H1 (cell line): ENCODE measurements around the gene PRR30. TPM values are rescaled to one million over a fixed set of nuclear protein-coding genes. Genes with fewer than 3 reads are reported as not detected.

Experiments
- CTCF ChIA-PET: fragments of 300-600 bp; sonication (Branson Sonifier 250); formaldehyde crosslinking; loops from one replicate; lab custom pipeline; 2021; ENCODE audit not compliant: partially characterized antibody; lab: Charles Lee
- POLR2A ChIA-PET: fragments of 300-600 bp; sonication (Branson Sonifier 250); formaldehyde crosslinking; loops from one replicate; lab custom pipeline; 2021; ENCODE audit warnings: inconsistent platforms; ENCODE audit not compliant: partially characterized antibody; lab: Charles Lee
- DNase-seq, 2 experiments: peaks; one replicate each; pipeline versions ENCODE4 v3.0.0 to v3.0.0-alpha.2; 2010 to 2022; ENCODE audit warnings: low spot score in 2 of 2, low read depth in 1 of 2, mixed read lengths in 1 of 2
- FAIRE-seq: peaks from 2 replicates; lab custom pipeline; 2011; peaks lifted over from hg19 to GRCh38; lab: Jason Lieb, UNC
- H2AFZ ChIP-seq: 2 replicates; pipeline ENCODE4 v1.8.1; 2012; ENCODE audit warnings: low read length, inconsistent platforms
- H2AK5ac ChIP-seq: 2 replicates; pipeline ENCODE4 v1.6.1; 2013; ENCODE audit warnings: low read depth, low read length
- H2BK120ac ChIP-seq: replicated peaks from 2 replicates; pipeline ENCODE3; 2013; ENCODE audit warnings: low read depth, low read length, inconsistent platforms
- H2BK12ac ChIP-seq: 2 replicates; pipeline ENCODE4 v1.6.1; 2013; ENCODE audit warnings: low read depth, low read length
- H2BK15ac ChIP-seq: 2 replicates; pipeline ENCODE4 v1.6.1; 2013; ENCODE audit warnings: low read length
- H2BK20ac ChIP-seq: 2 replicates; pipeline ENCODE4 v1.6.1; 2013; ENCODE audit warnings: low read length
- H2BK5ac ChIP-seq: 2 replicates; pipeline ENCODE4 v1.6.1; 2013; ENCODE audit warnings: low read depth, low read length
- H3K14ac ChIP-seq: 2 replicates; pipeline ENCODE4 v1.6.1; 2013; ENCODE audit warnings: inconsistent platforms; ENCODE audit not compliant: insufficient read length
- H3K18ac ChIP-seq: 2 replicates; pipeline ENCODE4 v1.6.1; 2013; ENCODE audit warnings: low read length; ENCODE audit errors: extremely low read depth
- H3K23ac ChIP-seq: 2 replicates; pipeline ENCODE4 v1.6.1; 2013; ENCODE audit warnings: inconsistent platforms; ENCODE audit not compliant: insufficient read length
- H3K23me2 ChIP-seq: 2 replicates; pipeline ENCODE4 v1.6.1; 2013; ENCODE audit warnings: low read depth, low read length
- H3K27ac ChIP-seq: 2 replicates; pipeline ENCODE4 v1.6.1; 2011; ENCODE audit warnings: low read depth, low read length, inconsistent platforms
- H3K27me3 ChIP-seq, 4 experiments: replicated peaks in 1 of 4; 1 replicate in 1 of 4; 2 replicates in 3 of 4; pipeline versions ENCODE4 v1.6.1 to v1.8.1; 2011 to 2013; ENCODE audit warnings: low read length in 3 of 4, mild to moderate bottlenecking in 3 of 4, inconsistent platforms in 2 of 4, mixed read lengths in 2 of 4, moderate library complexity in 1 of 4; ENCODE audit not compliant: control insufficient read depth in 3 of 4, insufficient read depth in 3 of 4; ENCODE audit errors: extremely low read depth in 1 of 4
- H3K36me3 ChIP-seq, 4 experiments: 2 replicates each; pipeline versions ENCODE4 v1.6.1 to v1.8.1; 2011 to 2013; ENCODE audit warnings: mild to moderate bottlenecking in 4 of 4, low read length in 3 of 4, moderate library complexity in 2 of 4, control low read depth in 1 of 4, inconsistent platforms in 1 of 4; ENCODE audit not compliant: insufficient read depth in 4 of 4, control insufficient read depth in 2 of 4
- H3K4ac ChIP-seq: replicated peaks from 2 replicates; pipeline ENCODE3; 2013; ENCODE audit warnings: low read length, low read depth, mixed read lengths, inconsistent platforms; ENCODE audit not compliant: insufficient read length
- H3K4me1 ChIP-seq, 4 experiments: replicated peaks in 1 of 4; 1 replicate in 1 of 4; 2 replicates in 3 of 4; pipeline versions ENCODE4 v1.6.1 to v1.8.1; 2011 to 2013; ENCODE audit warnings: low read length in 3 of 4, inconsistent platforms in 2 of 4, mixed read lengths in 1 of 4; ENCODE audit not compliant: insufficient read depth in 4 of 4, control insufficient read depth in 3 of 4
- H3K4me2 ChIP-seq, 2 experiments: 2 replicates each; pipeline versions ENCODE4 v1.6.1 to v1.8.1; 2011 to 2013; ENCODE audit warnings: low read depth in 2 of 2, low read length in 2 of 2, control low read depth in 1 of 2, inconsistent platforms in 1 of 2, mild to moderate bottlenecking in 1 of 2; ENCODE audit not compliant: insufficient read depth in 1 of 2
- H3K4me3 ChIP-seq, 4 experiments: fragments of 200-600, 300-600 bp in 1 of 4; sonication (generic), shearing (Covaris generic), sonication (Bioruptor Twin) in 1 of 4; 2 replicates each; pipeline versions ENCODE4 v1.5.1 to v1.8.1; 2011 to 2016; ENCODE audit warnings: low read length in 4 of 4, low read depth in 3 of 4, control low read depth in 2 of 4, inconsistent platforms in 2 of 4, mild to moderate bottlenecking in 2 of 4, mixed read lengths in 1 of 4, moderate library complexity in 1 of 4; ENCODE audit not compliant: insufficient read depth in 2 of 4; ENCODE audit errors: extremely low read depth in 1 of 4
- H3K56ac ChIP-seq: replicated peaks from 2 replicates; pipeline ENCODE3; 2013; ENCODE audit warnings: low read depth, mild to moderate bottlenecking, mixed read lengths, low read length, inconsistent platforms; ENCODE audit not compliant: insufficient read length
- H3K79me1 ChIP-seq: 2 replicates; pipeline ENCODE4 v1.6.1; 2013; ENCODE audit warnings: low read depth, low read length, control low read depth
- H3K79me2 ChIP-seq, 2 experiments: 2 replicates each; pipeline versions ENCODE4 v1.6.1 to v1.8.1; 2012 to 2013; ENCODE audit warnings: low read length in 2 of 2, mild to moderate bottlenecking in 2 of 2, inconsistent platforms in 1 of 2; ENCODE audit not compliant: insufficient read depth in 2 of 2, control insufficient read depth in 1 of 2
- H3K9ac ChIP-seq, 4 experiments: replicated peaks in 1 of 4; 1 replicate in 1 of 4; 2 replicates in 3 of 4; pipeline versions ENCODE4 v1.6.1 to v1.8.1; 2011 to 2013; ENCODE audit warnings: low read depth in 3 of 4, low read length in 3 of 4, control low read depth in 2 of 4, mild to moderate bottlenecking in 2 of 4, moderate library complexity in 2 of 4, inconsistent platforms in 1 of 4; ENCODE audit errors: extremely low read depth in 1 of 4
- H3K9me3 ChIP-seq, 2 experiments: 2 replicates each; pipeline versions ENCODE4 v1.6.1 to v1.8.1; 2012 to 2013; ENCODE audit warnings: mild to moderate bottlenecking in 2 of 2, moderate library complexity in 2 of 2, control low read depth in 1 of 2, inconsistent platforms in 1 of 2, low read depth in 1 of 2, low read length in 1 of 2, mixed read lengths in 1 of 2; ENCODE audit not compliant: insufficient read depth in 2 of 2
- H4K20me1 ChIP-seq, 2 experiments: replicated peaks in 1 of 2; 2 replicates each; pipeline versions ENCODE3 to v1.8.1; 2011 to 2013; ENCODE audit warnings: inconsistent platforms in 2 of 2, low read length in 2 of 2, mild to moderate bottlenecking in 1 of 2; ENCODE audit not compliant: insufficient read depth in 2 of 2, control insufficient read depth in 1 of 2
- H4K5ac ChIP-seq: 2 replicates; pipeline ENCODE4 v1.6.1; 2013; ENCODE audit warnings: low read length, low read depth, mixed read lengths, inconsistent platforms; ENCODE audit not compliant: insufficient read length
- H4K8ac ChIP-seq: 2 replicates; pipeline ENCODE4 v1.8.0; 2013; ENCODE audit warnings: mild to moderate bottlenecking, moderate library complexity, low read length, inconsistent platforms; ENCODE audit not compliant: insufficient read depth; ENCODE audit errors: extremely low read depth
- H4K91ac ChIP-seq: replicated peaks from 2 replicates; pipeline ENCODE3; 2013; ENCODE audit warnings: low read length, mixed read lengths, inconsistent platforms; ENCODE audit not compliant: insufficient read length
- BACH1 ChIP-seq: IDR thresholded peaks from 2 replicates; pipeline ENCODE4 v1.6.1; 2012; ENCODE audit warnings: low read length, improper control_type of control experiment
- CBX8 ChIP-seq: fragments of 300-800, 300-1000 bp; sonication (generic); IDR thresholded peaks from 2 replicates; pipeline ENCODE4 v1.7.1; 2016; ENCODE audit warnings: low read depth, low read length, borderline replicate concordance
- EZH2 ChIP-seq: fragments of 200-600 bp; sonication (generic); IDR thresholded peaks from 2 replicates; pipeline ENCODE4 v1.7.1; 2012; ENCODE audit warnings: low read depth, mild to moderate bottlenecking, moderate library complexity, low read length, inconsistent platforms; ENCODE audit not compliant: severe bottlenecking
- FOSL1 ChIP-seq: IDR thresholded peaks from 2 replicates; pipeline ENCODE4 v1.6.1; 2011; ENCODE audit warnings: mild to moderate bottlenecking, low read depth, low read length, moderate library complexity; ENCODE audit not compliant: insufficient read depth
- GTF2F1 ChIP-seq: IDR thresholded peaks from 2 replicates; pipeline ENCODE4 v1.6.1; 2012; ENCODE audit warnings: low read depth, low read length, improper control_type of control experiment, borderline replicate concordance
- HDAC6 ChIP-seq: IDR thresholded peaks from one replicate; pipeline ENCODE4 v1.7.1; 2012; ENCODE audit warnings: low read depth, mild to moderate bottlenecking, inconsistent platforms, low read length, moderate library complexity
- POU5F1 ChIP-seq: IDR thresholded peaks from 2 replicates; pipeline ENCODE4 v1.6.1; 2011; ENCODE audit warnings: low read depth, mild to moderate bottlenecking, low read length, moderate library complexity
- RBBP5 ChIP-seq: IDR thresholded peaks from 2 replicates; pipeline ENCODE4 v1.7.1; 2012; ENCODE audit warnings: low read depth, mild to moderate bottlenecking, inconsistent platforms, low read length, moderate library complexity, borderline replicate concordance
- RFX5 ChIP-seq: IDR thresholded peaks from 2 replicates; pipeline ENCODE4 v1.6.1; 2011; ENCODE audit warnings: low read depth, low read length, improper control_type of control experiment, borderline replicate concordance
- SIRT6 ChIP-seq: IDR thresholded peaks from one replicate; pipeline ENCODE4 v1.7.1; 2012; ENCODE audit warnings: low read length, inconsistent platforms
- TAF7 ChIP-seq: optimal IDR thresholded peaks from 2 replicates; pipeline ENCODE3; 2011; ENCODE audit warnings: low read depth, mild to moderate bottlenecking, inconsistent platforms, low read length, moderate library complexity, borderline replicate concordance
- TCF12 ChIP-seq: IDR thresholded peaks from 2 replicates; pipeline ENCODE4 v1.6.1; 2011; ENCODE audit warnings: low read depth, mild to moderate bottlenecking, low read length
- ZNF274 ChIP-seq: IDR thresholded peaks from 2 replicates; pipeline ENCODE4 v1.7.0; 2012; ENCODE audit warnings: low read length, borderline replicate concordance; ENCODE audit errors: extremely low read depth
- WGBS, 2 experiments: shearing (Covaris generic) in 1 of 2; methylation state at CpG; one replicate each; pipeline versions ENCODE4 v1.1.6 to v1.1.7; 2013 to 2015; ENCODE audit warnings: low lambda C conversion rate in 2 of 2, mixed read lengths in 2 of 2, inconsistent platforms in 1 of 2, low coverage in 1 of 2, missing lambda C conversion rate in 1 of 2; ENCODE audit not compliant: insufficient replicate concordance in 2 of 2, insufficient coverage in 1 of 2, insufficient read length in 1 of 2; ENCODE audit errors: extremely low coverage in 1 of 2, missing lambda C conversion rate in 1 of 2; 5-methylcytosine and 5-hydroxymethylcytosine counted together
- polyA plus RNA-seq, 7 experiments: library from polyadenylated mRNA; depleted of rRNA in 3 of 7; stranded (reverse) in 5 of 7; unstranded in 2 of 7; fragments of >200 nt in 5 of 7; fragments of 200-250 nt in 2 of 7; gene quantifications; 1 replicate in 5 of 7; 2 replicates in 1 of 7; 4 replicates in 1 of 7; pipeline versions ENCODE4 v1.2.1 to v1.2.3, GENCODE V29; 2011 to 2013; ENCODE audit warnings: missing spikeins in 2 of 7, mixed read lengths in 2 of 7
- total RNA-seq: library from RNA; stranded (reverse); fragmentation: NEBNext Ultra II Directional; extraction: Animal tissue kit (Norgen Biotek cat#: 25700); gene quantifications from 2 replicates; pipeline ENCODE4 v1.2.1, GENCODE V29; 2021
- TF ChIP-seq, protein P1 (sequence below): IDR thresholded peaks from 2 replicates; pipeline ENCODE4 v1.6.1; 2012; ENCODE audit warnings: inconsistent platforms

PRR30 gene
- total and polyA plus RNA-seq, 2 of the 8 experiments (the other 6 are each of a cell fraction or from before 2014, with no cell fraction given) = not detected

DNA sequence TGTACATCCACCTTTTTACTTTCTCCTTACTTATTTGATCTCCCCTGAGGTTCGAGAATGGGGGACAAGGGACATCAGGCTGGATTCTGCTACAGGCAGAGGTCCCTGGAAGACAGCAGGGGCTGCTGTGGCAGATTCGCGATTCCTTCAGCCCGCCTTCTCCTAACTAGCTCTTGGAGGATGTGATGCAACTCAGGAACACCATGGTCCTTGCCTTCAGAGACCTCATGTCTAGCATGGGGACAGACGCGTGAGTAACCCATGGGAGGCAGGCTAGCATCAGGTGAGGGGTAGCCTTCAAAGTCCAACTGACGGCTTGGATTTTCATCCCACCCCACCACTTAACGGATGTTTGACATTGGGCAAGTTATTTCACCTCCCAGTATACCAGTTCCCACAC lies 8.7 kb upstream of the PRR30 start:
- DNase-seq (no peak), FAIRE-seq (no peak)
- no peak overlapping the region for H3K56ac ChIP-seq
- no peaks in the 10 kb centered on the region for H3K79me1 ChIP-seq
- no peaks in the 10 kb centered on the region for H3K79me2 ChIP-seq
- H3K9ac ChIP-seq = no peak overlapping the region
- no peaks in the 10 kb centered on the region for H4K20me1 ChIP-seq
- no peaks in the 10 kb centered on the region for H3K23me2 ChIP-seq
- no peak overlapping the region for H2BK15ac ChIP-seq
- ChIA-PET POLR2A (interaction anchor here (0.5 to 1.7 kb wide), 3 partner anchors 11 to 69 kb away, joined by 3 to 5 read pairs (median 4); partner anchors contain the start of gene PREB), CTCF (interaction anchor here (0.6 to 5.6 kb wide), 3 partner anchors 11 to 173 kb away, joined by 3 to 27 read pairs (median 3); no protein-coding TSS in a partner anchor)
- no peak overlapping the region for H2AK5ac ChIP-seq
- no peak overlapping the region for H2BK20ac ChIP-seq
- H3K36me3 ChIP-seq = no peaks in the 10 kb centered on the region
- no peak overlapping the region for H3K4me2 ChIP-seq
- H2BK5ac ChIP-seq = no peak overlapping the region
- H2AFZ ChIP-seq = no peak overlapping the region
- H3K4me1 ChIP-seq = no peaks in the 10 kb centered on the region; a peak in 1 of 7 replicates
- no peak overlapping the region for H3K23ac ChIP-seq
- H2BK120ac ChIP-seq = no peak overlapping the region
- no peak overlapping the region for H3K4ac ChIP-seq
- H4K8ac ChIP-seq = no peak overlapping the region
- WGBS, 2 experiments = 97% methylated on average over 8 of the region's 8 CpGs; no CpG with 5 or more reads in 1 of the 2 experiments
- H4K91ac ChIP-seq = no peak overlapping the region
- no peak overlapping the region for H4K5ac ChIP-seq
- H3K27ac ChIP-seq = no peak overlapping the region
- H3K27me3 ChIP-seq = no peaks in the 10 kb centered on the region
- H3K9me3 ChIP-seq = no peaks in the 10 kb centered on the region
- H2BK12ac ChIP-seq = no peak overlapping the region
- H3K18ac ChIP-seq = no peak overlapping the region
- H3K4me3 ChIP-seq = no peak overlapping the region
- no peak overlapping the region for H3K14ac ChIP-seq
- TF ChIP-seq ZNF274 (no peak), POU5F1 (no peak), HDAC6 (no peak), GTF2F1 (no peak), RBBP5 (no peak), TCF12 (no peak), CBX8 (no peak), BACH1 (no peak), RFX5 (no peak), FOSL1 (no peak), EZH2 (no peak), SIRT6 (no peak), TAF7 (no peak)
- TF ChIP-seq, protein P1, sequence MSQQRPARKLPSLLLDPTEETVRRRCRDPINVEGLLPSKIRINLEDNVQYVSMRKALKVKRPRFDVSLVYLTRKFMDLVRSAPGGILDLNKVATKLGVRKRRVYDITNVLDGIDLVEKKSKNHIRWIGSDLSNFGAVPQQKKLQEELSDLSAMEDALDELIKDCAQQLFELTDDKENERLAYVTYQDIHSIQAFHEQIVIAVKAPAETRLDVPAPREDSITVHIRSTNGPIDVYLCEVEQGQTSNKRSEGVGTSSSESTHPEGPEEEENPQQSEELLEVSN = no peak
